ENCODE measurements around the gene EXOSC7. TPM values are rescaled to one million over a fixed set of nuclear protein-coding genes. Genes with fewer than 3 reads are reported as not detected.

EXOSC7 gene
- total and polyA plus RNA-seq, 7 donors = 27.8 to 54.8 (median 39.4) TPM

GRCh38 chr3:45002139-45002660 is 26.2 kb downstream of the EXOSC7 start:
- intact Hi-C loops (cut with DNase I) = no loop called here
- Histone ChIP-seq H3K9me3 (no peaks in the 10 kb centered on the region), H3K27me3 (ENCODE audit: insufficient read depth in 3 of 3, low read length in 2 of 3) (no peaks in the 10 kb centered on the region), H3K36me3 (ENCODE audit: insufficient read depth in 1 of 2, low read depth in 1 of 2) (peaks cover 3 to 81% of the 10 kb centered on the region in 2 donors), H3K4me3 (no peak overlapping the region), H3K27ac (peak overlapping the region; percentile 55), H3K4me1 (peaks cover 12% of the 10 kb centered on the region)
- DNase-seq (no peak), ATAC-seq (peak in 1 of 4 donors; percentile 25)
- TF ChIP-seq CTCF (IDR thresholded peaks at IDR 0.05) = no peak
- 75 to 80% (median 77%) methylated on average over 2 of the region's 2 CpGs for WGBS, 3 donors

- peaks cover 3 to 81% of the 10 kb centered on the region in 2 donors for H3K36me3 ChIP-seq (ENCODE audit: insufficient read depth in 1 of 2, low read depth in 1 of 2)
Measured at GRCh38 chr3:45002720-45003119, 26.7 kb downstream of the EXOSC7 start.

GRCh38 chr3:45003406-45003805 is 27.4 kb downstream of the EXOSC7 start:
- DNase-seq (no peak), ATAC-seq (no peak)
- Histone ChIP-seq H3K27me3 (ENCODE audit: insufficient read depth in 3 of 3, low read length in 2 of 3) (no peaks in the 10 kb centered on the region), H3K4me3 (no peak overlapping the region), H3K9me3 (no peaks in the 10 kb centered on the region), H3K4me1 (peaks cover 21% of the 10 kb centered on the region), H3K27ac (peak overlapping the region; percentile 46), H3K36me3 (ENCODE audit: insufficient read depth in 1 of 2, low read depth in 1 of 2) (peaks cover 3 to 81% of the 10 kb centered on the region in 2 donors)
- intact Hi-C loops (cut with DNase I) = no loop called here
- TF ChIP-seq CTCF (IDR thresholded peaks at IDR 0.05) = no peak

More at GRCh38 chr3:45002720-45003119, 26.7 kb downstream of the EXOSC7 start:
- peaks cover 14% of the 10 kb centered on the region for H3K4me1 ChIP-seq
- no peaks in the 10 kb centered on the region for H3K9me3 ChIP-seq
- intact Hi-C loops (cut with DNase I) = no loop called here
- DNase-seq = no peak
- no peak for TF ChIP-seq CTCF (IDR thresholded peaks at IDR 0.05)
- WGBS, 3 donors = 19 to 42% (median 20%) methylated on average over 3 of the region's 3 CpGs
- ATAC-seq = peak; percentile 46 to 76 (median 66)
- peak overlapping the region; percentile 55 for H3K27ac ChIP-seq
- no peak overlapping the region for H3K4me3 ChIP-seq
- H3K27me3 ChIP-seq (ENCODE audit: insufficient read depth in 3 of 3, low read length in 2 of 3) = no peaks in the 10 kb centered on the region

GRCh38 chr3:45003859-45004258 is 27.8 kb downstream of the EXOSC7 start:
- Histone ChIP-seq H3K9me3 (no peaks in the 10 kb centered on the region), H3K27ac (peak overlapping the region; percentile 46), H3K27me3 (ENCODE audit: insufficient read depth in 3 of 3, low read length in 2 of 3) (no peaks in the 10 kb centered on the region), H3K36me3 (ENCODE audit: insufficient read depth in 1 of 2, low read depth in 1 of 2) (peaks cover 3 to 77% of the 10 kb centered on the region in 2 donors), H3K4me3 (no peak overlapping the region), H3K4me1 (peaks cover 21% of the 10 kb centered on the region)
- intact Hi-C loops (cut with DNase I) = no loop called here
- peak in 3 of 4 donors; percentile 55 to 74 (median 64) for ATAC-seq
- no peak for DNase-seq
- 46 to 48% (median 47%) methylated on average over 2 of the region's 2 CpGs for WGBS, 3 donors
- TF ChIP-seq CTCF (IDR thresholded peaks at IDR 0.05) = no peak

GRCh38 chr3:45007091-45007490 is 31.0 kb downstream of the EXOSC7 start:
- Histone ChIP-seq H3K4me1 (peaks cover 34% of the 10 kb centered on the region), H3K27me3 (ENCODE audit: insufficient read depth in 3 of 3, low read length in 2 of 3) (no peaks in the 10 kb centered on the region), H3K9me3 (no peaks in the 10 kb centered on the region), H3K36me3 (ENCODE audit: insufficient read depth in 1 of 2, low read depth in 1 of 2) (peaks cover 0 to 45% of the 10 kb centered on the region in 2 donors), H3K4me3 (no peak overlapping the region), H3K27ac (peak overlapping the region; percentile 46)
- intact Hi-C loops (cut with DNase I) = no loop called here
- DNase-seq = no peak
- peak in 3 of 4 donors; percentile 22 to 31 (median 24) for ATAC-seq
- no peak for TF ChIP-seq CTCF (IDR thresholded peaks at IDR 0.05)
- WGBS, 3 donors = 59 to 67% (median 66%) methylated on average over 8 of the region's 8 CpGs

Measured in psoas muscle (tissue), 8 donors.